T-helper 2 cell treated with Interferon-gamma antibody and Interleukin-4, amounts not matched to agents 5 μg/mL and 100 μg/mL, for 36 hours (primary cell): ENCODE measurements around the gene GOPC.
A peak's percentile ranks its signal among the peaks of the same experiment; 100 is the strongest.

Source experiments
- DNase-seq: peaks from one replicate; pipeline ENCODE4 v3.0.0; 2021; ENCODE audit warnings: low spot score
- H3K27ac Mint-ChIP-seq: one replicate; pipeline ENCODE4 v1.8.0; 2021; ENCODE audit warnings: mild to moderate bottlenecking, mixed read lengths
- H3K27me3 Mint-ChIP-seq: one replicate; pipeline ENCODE4 v1.8.0; 2021; ENCODE audit warnings: low read depth, mixed read lengths
- H3K36me3 Mint-ChIP-seq: one replicate; pipeline ENCODE4 v1.8.0; 2021; ENCODE audit warnings: low read depth, mixed read lengths
- H3K4me1 Mint-ChIP-seq: one replicate; pipeline ENCODE4 v1.8.0; 2021; ENCODE audit warnings: low read depth, mixed read lengths
- H3K4me3 Mint-ChIP-seq: one replicate; pipeline ENCODE4 v1.8.0; 2022; ENCODE audit warnings: mild to moderate bottlenecking, moderate library complexity, mixed read lengths
- H3K9me3 Mint-ChIP-seq: one replicate; pipeline ENCODE4 v1.8.0; 2021; ENCODE audit warnings: mixed read lengths

Gene GOPC

DNA sequence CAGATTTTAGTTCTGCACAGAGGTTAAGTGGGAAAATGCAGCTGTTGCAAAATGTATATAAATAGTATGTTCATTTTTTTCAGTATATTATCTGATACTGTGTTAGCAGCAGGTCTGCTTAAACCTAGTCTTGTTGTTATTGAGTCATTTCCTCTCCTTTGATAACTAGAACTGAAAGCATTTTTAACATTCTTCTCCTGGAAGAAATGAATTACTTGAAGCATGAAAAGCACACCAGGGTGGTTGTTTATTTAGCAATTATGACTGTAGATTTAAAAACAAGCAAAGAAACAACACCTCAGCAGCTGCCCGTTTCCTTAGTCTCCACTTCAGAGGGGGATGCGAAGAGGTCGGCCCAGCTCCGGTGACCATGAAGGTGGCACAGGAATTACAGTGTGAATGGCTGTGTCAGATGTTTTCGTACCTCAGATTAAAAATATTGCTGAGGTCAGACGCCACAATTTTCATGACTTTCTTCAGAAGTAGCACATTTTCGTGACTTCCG is 53.5 kb downstream of the GOPC start:
- Mint-ChIP-seq H3K4me1 (peaks cover 39% of the 10 kb centered on the region), H3K36me3 (peaks cover 5% of the 10 kb centered on the region), H3K27me3 (peaks cover 6% of the 10 kb centered on the region), H3K27ac (peak overlapping the region; percentile 90), H3K4me3 (peak overlapping the region; percentile 81), H3K9me3 (no peaks in the 10 kb centered on the region)
- peak; percentile 36 for DNase-seq

GRCh38 chr6:117547688-117548621 is 54.4 kb downstream of the GOPC start:
- peak; percentile 44 for DNase-seq
- Mint-ChIP-seq H3K4me1 (peaks cover 39% of the 10 kb centered on the region), H3K27me3 (peaks cover 6% of the 10 kb centered on the region), H3K9me3 (no peaks in the 10 kb centered on the region), H3K4me3 (peak overlapping the region; percentile 81), H3K36me3 (peaks cover 5% of the 10 kb centered on the region), H3K27ac (peak overlapping the region; percentile 90)

- peaks cover 39% of the 10 kb centered on the region for H3K4me1 Mint-ChIP-seq
- H3K36me3 Mint-ChIP-seq = peaks cover 5% of the 10 kb centered on the region
- H3K27ac Mint-ChIP-seq = peak overlapping the region; percentile 24
- DNase-seq = no peak
- H3K27me3 Mint-ChIP-seq = peaks cover 6% of the 10 kb centered on the region
- peak overlapping the region; percentile 20 for H3K4me3 Mint-ChIP-seq
- no peaks in the 10 kb centered on the region for H3K9me3 Mint-ChIP-seq
These were observed 55.6 kb downstream of the GOPC start for GRCh38 chr6:117546674-117547073.

DNA sequence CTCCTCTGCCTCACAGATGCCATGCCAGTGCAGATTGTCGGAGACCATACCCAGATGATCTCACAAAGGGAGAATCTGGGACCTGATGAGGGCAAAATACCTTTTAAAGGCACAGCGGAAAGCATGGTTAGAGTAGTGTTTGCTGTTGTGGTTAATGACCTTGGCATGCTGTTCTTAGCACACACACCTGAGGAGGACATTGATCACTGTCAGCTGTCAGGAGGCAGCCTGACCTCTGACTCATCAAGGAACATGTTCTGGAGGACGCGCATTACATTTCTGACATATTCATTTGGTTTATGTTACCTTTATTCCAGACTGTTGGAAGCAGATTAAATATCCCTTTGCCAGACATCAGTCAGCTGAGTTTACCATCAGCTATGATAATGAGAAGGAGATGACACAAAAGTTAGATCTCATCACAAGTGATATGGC is 57.1 kb downstream of the GOPC start:
- Mint-ChIP-seq H3K36me3 (peaks cover 5% of the 10 kb centered on the region), H3K27ac (no peak overlapping the region), H3K9me3 (no peaks in the 10 kb centered on the region), H3K27me3 (peaks cover 6% of the 10 kb centered on the region), H3K4me3 (no peak overlapping the region), H3K4me1 (peaks cover 29% of the 10 kb centered on the region)
- no peak for DNase-seq

DNA sequence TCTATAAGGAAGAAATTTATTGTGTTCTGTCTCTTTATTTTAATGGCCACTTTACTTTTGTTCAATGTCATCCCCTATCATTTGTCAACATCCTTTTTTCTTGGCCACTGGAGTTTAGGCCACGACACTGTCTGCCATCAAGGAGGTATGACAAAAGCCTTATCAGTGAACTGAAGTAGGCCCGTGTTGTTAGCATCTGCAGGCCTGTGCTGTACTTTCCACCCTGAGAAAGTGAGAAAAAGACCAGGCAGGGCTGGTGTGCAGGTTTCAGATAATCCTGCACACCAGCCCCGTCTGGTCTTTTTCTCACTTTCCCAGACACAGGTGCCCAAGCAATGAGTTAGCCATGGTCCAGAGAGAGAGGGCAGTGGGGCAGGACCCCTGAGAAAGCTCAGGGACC is 57.6 kb downstream of the GOPC start:
- DNase-seq = no peak
- Mint-ChIP-seq H3K4me3 (no peak overlapping the region), H3K27me3 (peaks cover 6% of the 10 kb centered on the region), H3K9me3 (no peaks in the 10 kb centered on the region), H3K4me1 (peaks cover 25% of the 10 kb centered on the region), H3K36me3 (peaks cover 7% of the 10 kb centered on the region), H3K27ac (no peak overlapping the region)

DNA sequence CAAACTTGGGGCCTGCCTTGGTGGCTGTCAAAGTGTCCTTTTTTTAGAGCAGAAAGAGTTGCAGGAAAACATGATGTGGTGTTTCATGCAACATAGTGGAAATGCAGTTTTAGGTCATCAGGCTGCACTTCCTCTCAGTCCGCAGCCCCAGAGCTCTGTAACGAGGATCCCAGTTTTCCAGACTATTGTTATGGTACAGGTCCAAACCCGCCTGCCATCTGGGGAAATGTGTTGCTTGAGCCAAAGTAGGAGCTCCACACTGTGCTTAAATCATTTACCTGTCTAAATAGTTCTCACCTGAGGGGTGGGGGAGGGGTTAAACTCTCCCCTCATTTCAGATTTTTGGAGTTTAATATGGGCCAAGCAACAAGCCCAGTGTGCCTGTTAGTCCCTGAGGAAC is 59.8 kb downstream of the GOPC start:
- H3K36me3 Mint-ChIP-seq = peaks cover 9% of the 10 kb centered on the region
- no peak for DNase-seq

DNA sequence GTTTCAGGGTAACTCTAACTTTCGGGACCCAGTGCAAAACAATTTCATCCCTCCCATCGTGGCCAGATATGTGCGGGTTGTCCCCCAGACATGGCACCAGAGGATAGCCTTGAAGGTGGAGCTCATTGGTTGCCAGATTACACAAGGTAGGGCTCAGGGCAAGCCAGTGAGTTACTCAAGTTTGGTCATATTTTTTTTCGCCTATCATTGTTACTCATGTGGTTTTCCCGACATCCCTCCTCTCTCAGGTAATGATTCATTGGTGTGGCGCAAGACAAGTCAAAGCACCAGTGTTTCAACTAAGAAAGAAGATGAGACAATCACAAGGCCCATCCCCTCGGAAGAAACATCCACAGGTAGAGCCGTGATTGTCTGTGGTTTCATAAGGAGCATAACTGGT is 61.6 kb downstream of the GOPC start:
- peaks cover 4% of the 10 kb centered on the region for H3K36me3 Mint-ChIP-seq
- H3K27ac Mint-ChIP-seq = no peak overlapping the region
- no peaks in the 10 kb centered on the region for H3K9me3 Mint-ChIP-seq
- no peak for DNase-seq
- H3K4me3 Mint-ChIP-seq = no peak overlapping the region
- H3K27me3 Mint-ChIP-seq = no peaks in the 10 kb centered on the region
- no peaks in the 10 kb centered on the region for H3K4me1 Mint-ChIP-seq

More for the DNA sequence above, 59.8 kb downstream of the GOPC start:
- Mint-ChIP-seq H3K27ac (no peak overlapping the region), H3K4me1 (peaks cover 9% of the 10 kb centered on the region), H3K4me3 (no peak overlapping the region), H3K9me3 (no peaks in the 10 kb centered on the region), H3K27me3 (peaks cover 6% of the 10 kb centered on the region)

DNA sequence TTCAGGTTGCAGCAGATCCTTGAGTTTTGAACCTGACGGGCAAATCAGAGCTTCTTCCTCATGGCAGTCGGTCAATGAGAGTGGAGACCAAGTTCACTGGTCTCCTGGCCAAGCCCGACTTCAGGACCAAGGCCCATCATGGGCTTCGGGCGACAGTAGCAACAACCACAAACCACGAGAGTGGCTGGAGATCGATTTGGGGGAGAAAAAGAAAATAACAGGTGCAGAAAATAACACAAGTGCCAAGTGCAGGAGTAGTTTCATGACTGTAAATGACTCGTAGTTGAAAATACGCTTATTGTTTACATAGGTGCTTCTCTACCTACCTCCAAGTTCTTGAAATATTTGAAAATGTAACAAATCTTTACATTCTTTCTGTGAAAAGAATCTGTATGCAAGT is 63.7 kb downstream of the GOPC start:
- Mint-ChIP-seq H3K9me3 (no peaks in the 10 kb centered on the region), H3K36me3 (peaks cover 4% of the 10 kb centered on the region), H3K27me3 (no peaks in the 10 kb centered on the region), H3K27ac (no peak overlapping the region), H3K4me1 (no peaks in the 10 kb centered on the region), H3K4me3 (no peak overlapping the region)
- DNase-seq = no peak

GRCh38 chr6:117536317-117536716 is 66.0 kb downstream of the GOPC start:
- H3K36me3 Mint-ChIP-seq = peaks cover 4% of the 10 kb centered on the region
- no peaks in the 10 kb centered on the region for H3K9me3 Mint-ChIP-seq
- no peak overlapping the region for H3K27ac Mint-ChIP-seq

GRCh38 chr6:117534974-117535373 is 67.3 kb downstream of the GOPC start:
- Mint-ChIP-seq H3K4me1 (no peaks in the 10 kb centered on the region), H3K27ac (no peak overlapping the region), H3K4me3 (no peak overlapping the region), H3K9me3 (no peaks in the 10 kb centered on the region), H3K27me3 (no peaks in the 10 kb centered on the region), H3K36me3 (peaks cover 2% of the 10 kb centered on the region)
- no peak for DNase-seq

More at GRCh38 chr6:117536317-117536716, 66.0 kb downstream of the GOPC start:
- DNase-seq = no peak
- no peak overlapping the region for H3K4me3 Mint-ChIP-seq
- no peaks in the 10 kb centered on the region for H3K27me3 Mint-ChIP-seq
- no peaks in the 10 kb centered on the region for H3K4me1 Mint-ChIP-seq

GRCh38 chr6:117533775-117534174 is 68.5 kb downstream of the GOPC start:
- Mint-ChIP-seq H3K4me3 (no peak overlapping the region), H3K36me3 (peaks cover under 1% of the 10 kb centered on the region), H3K9me3 (no peaks in the 10 kb centered on the region), H3K27me3 (no peaks in the 10 kb centered on the region), H3K4me1 (no peaks in the 10 kb centered on the region), H3K27ac (no peak overlapping the region)
- DNase-seq = no peak

- H3K27ac Mint-ChIP-seq = no peak overlapping the region
- H3K27me3 Mint-ChIP-seq = no peaks in the 10 kb centered on the region
- no peak for DNase-seq
- H3K36me3 Mint-ChIP-seq = no peaks in the 10 kb centered on the region
- H3K4me3 Mint-ChIP-seq = no peak overlapping the region
- H3K4me1 Mint-ChIP-seq = no peaks in the 10 kb centered on the region
- H3K9me3 Mint-ChIP-seq = no peaks in the 10 kb centered on the region
These were observed 70.2 kb downstream of the GOPC start for GRCh38 chr6:117531809-117532725.

DNA sequence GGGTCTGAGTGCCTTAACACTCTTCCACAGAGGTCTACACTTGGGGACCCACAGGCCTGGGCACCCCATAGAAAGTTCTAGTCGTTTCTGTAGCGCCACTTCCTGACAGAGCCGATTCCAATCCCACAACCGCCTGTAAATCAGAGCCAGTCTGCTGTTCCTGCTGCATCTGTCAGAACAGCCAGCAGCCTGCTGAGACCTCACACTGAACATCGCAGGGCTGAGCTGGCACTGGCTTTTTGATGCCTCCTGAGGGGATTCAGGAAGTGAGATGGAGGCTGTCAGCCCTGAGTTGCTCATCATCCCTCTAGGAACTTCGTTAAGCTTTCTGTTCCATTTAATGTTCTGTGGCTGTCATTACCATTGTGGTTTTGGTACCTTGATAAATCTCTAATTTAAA is 71.0 kb downstream of the GOPC start:
- Mint-ChIP-seq H3K27me3 (no peaks in the 10 kb centered on the region), H3K9me3 (no peaks in the 10 kb centered on the region), H3K4me3 (no peak overlapping the region), H3K4me1 (no peaks in the 10 kb centered on the region), H3K36me3 (no peaks in the 10 kb centered on the region), H3K27ac (no peak overlapping the region)
- DNase-seq = no peak
